LNCAP (cell line): Measurements from ENCODE around the gene GPC3.

Experiments
- TF ChIP-seq, protein P1 (sequence below): fragments of 450-650 bp; IDR thresholded peaks from 2 replicates; pipeline ENCODE4 v1.5.1; 2017; ENCODE audit warnings: mild to moderate bottlenecking

The GPC3 gene

DNA sequence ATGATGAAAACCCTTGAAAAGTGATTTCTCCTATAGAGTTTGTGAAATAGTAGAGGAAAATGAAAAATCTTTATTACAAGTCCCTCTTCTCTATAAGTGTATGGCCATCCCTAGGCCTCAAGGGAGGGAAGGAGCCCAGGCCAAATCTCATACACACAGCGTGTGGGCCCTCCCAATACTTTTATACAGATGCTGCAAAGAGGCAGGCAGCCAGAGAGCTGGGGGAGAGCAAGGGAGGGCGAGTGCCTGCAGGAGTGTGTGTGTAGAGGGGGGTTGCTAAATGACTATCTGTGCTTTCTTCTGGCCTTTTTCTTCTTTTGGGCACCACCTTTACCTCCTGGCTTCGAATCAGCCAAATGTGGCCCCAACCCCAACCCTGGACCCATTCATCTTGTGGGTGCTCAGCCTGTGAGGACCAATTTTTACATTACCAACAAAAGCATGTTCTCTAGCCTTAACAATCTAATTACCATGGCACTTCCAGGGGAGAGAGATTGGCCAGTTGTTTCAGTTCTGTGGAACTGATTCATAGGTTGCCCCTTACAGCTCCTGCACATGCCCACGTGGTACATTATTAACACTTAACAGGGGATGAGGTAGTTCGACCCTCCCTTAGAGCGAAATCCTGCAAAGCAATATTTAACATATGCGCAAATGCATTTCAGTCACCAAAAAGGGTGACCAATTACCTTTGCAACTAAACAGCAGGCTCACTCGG, 2.0 kb downstream of the GPC3 start:
- TF ChIP-seq, protein P1, sequence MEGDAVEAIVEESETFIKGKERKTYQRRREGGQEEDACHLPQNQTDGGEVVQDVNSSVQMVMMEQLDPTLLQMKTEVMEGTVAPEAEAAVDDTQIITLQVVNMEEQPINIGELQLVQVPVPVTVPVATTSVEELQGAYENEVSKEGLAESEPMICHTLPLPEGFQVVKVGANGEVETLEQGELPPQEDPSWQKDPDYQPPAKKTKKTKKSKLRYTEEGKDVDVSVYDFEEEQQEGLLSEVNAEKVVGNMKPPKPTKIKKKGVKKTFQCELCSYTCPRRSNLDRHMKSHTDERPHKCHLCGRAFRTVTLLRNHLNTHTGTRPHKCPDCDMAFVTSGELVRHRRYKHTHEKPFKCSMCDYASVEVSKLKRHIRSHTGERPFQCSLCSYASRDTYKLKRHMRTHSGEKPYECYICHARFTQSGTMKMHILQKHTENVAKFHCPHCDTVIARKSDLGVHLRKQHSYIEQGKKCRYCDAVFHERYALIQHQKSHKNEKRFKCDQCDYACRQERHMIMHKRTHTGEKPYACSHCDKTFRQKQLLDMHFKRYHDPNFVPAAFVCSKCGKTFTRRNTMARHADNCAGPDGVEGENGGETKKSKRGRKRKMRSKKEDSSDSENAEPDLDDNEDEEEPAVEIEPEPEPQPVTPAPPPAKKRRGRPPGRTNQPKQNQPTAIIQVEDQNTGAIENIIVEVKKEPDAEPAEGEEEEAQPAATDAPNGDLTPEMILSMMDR, result no peak

DNA sequence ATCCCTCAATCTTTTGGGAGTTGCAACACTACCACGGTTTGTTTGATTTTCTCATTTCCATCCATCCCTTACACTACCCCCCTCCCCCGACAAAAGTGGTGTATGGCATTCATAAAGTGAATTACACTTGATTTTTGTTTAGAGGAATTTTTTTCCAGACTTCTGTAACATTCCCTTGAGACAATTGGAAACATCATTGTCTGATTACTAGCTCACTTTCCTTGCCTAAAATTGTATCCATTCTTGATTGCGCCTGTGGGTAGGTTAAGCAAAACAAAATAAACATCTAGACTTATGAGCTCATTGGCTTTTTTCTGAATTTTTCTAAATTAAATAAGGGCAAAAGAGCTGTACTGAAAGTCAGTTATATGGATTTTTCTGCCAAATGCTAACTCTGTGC, 3.5 kb downstream of the GPC3 start:
- TF ChIP-seq, protein P1, result no peak

DNA sequence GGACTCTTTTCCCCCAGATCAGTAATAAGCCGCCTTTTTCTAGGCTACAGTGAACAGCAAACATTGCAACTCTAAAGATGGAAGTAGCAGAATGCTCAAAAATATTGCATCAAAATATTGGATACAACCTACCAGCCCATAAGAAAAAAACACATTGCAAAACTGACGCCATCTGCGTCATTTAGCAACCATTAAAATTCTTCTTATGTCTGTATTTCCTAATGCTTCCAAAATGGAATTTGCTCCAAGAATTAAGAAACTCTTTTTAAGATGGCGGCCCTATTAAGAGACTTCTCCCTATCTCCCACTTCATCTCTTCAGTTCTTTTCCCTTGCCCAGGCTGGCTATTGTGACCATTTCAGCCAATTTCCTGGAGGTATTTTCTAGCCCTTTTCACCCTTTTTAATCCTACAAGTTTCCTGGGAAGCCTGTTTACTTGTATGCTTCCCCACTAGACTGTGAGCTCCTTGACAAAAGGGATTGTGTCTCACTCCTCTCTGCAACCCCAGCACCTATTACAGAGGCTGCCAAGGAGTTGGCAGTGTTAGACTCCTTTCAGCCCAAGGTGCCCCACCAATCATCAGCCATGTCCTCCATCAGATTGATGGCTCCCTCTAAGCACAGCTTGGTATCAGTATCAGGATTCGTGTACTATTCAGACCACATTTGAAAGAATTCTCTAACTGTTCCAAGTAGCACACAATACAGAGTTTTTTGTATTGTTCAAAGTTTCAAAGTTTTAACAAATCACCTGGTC, 4.4 kb downstream of the GPC3 start:
- TF ChIP-seq, protein P1, result no peak

DNA sequence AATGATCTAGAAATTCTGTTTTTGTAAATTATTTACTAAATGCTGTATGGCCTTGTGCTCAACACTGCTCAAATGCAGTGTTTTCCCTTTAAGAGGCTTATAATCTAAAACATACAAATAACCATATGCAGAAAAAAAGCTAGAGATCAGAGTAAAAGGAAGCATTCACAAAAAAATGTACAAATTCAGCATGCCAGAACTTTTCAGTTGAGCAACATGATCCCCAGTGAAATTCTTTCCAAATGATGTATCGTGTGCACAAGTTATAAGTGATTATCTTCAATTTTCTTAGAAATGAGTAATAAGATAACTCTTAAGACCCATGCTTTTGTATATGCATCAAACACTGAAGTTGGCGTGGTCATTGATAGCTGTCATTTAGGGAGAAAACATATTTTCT, 5.0 kb downstream of the GPC3 start:
- TF ChIP-seq, protein P1, result no peak

DNA sequence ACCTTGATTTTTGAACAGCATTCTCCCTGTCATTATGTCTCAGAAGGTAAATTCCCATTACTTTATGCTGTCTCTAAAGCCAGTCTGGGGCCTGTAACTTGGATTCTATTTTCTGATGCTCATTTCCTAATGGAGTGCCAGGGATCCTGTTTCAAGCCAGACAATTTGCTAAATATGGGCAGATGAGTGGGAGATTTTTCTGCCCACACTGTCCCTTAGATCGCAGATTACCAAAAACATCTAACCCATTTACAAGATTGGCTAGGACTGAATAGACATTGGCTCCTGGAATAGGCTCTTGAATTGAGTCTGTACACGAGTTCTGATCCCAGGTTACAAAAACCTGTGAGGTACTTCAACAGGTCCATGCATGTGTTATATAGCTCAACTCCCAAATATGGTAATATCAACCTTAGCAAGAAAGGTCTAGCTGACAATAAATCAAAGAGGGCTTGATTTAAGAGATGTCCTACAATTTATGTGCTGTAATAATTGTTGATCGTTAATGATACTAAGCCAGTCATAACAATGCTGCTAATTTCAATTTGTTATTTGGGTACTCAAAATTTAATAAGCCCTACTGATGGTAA, 5.7 kb downstream of the GPC3 start:
- TF ChIP-seq, protein P1, result no peak

DNA sequence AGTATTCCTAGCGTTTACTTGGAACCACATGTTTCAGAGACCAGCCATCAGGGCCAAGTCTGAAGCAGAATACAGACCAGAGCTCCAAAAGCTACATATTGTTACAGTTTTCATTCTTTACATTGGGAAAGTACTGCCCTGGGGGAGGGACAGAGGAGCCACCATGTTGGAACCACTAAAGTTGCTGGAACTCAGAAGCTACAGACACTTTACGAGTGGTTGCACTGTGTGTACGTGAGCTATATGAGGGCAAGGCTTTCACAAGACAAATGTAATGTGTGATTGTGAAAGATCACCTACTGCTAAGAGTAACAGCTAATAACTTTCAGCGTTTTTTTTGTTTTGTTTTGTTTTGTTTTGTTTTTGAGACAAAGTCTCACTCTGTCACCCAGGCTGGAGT, 11.7 kb downstream of the GPC3 start:
- TF ChIP-seq, protein P1, result no peak

DNA sequence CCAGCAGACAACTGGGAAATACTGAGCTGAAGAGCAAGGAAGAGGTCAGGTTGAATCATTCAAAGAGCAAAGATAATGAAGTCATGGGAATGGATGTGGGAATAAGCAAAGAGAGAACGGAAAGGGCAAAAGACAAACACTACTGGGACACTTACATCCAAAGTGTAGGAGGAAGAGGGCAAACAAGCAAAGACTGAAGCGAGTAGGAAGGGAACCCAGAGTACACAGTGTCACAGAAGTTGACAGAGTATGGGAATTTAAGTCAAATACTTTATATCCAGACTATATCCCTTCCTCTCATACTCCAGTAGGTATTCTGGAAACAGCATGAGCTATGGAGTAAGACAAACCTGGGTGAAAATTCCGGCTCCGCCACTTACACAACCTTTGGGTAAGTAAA, 12.5 kb downstream of the GPC3 start:
- TF ChIP-seq, protein P1, result no peak
